Cardiac muscle cell (in vitro differentiated cells and primary cell): ENCODE measurements around the gene KCNK6. TPM values are rescaled to one million over a fixed set of nuclear protein-coding genes. Genes with fewer than 3 reads are reported as not detected.

Experiments used
- DNase-seq, 2 donors: peaks; one replicate each; pipeline versions ENCODE4 v3.0.0 to v3.0.0-alpha.2; 2010 to 2017; ENCODE audit warnings: low read depth in 1 of 2, low spot score in 1 of 2
- H3K27ac ChIP-seq: fragments of 200-600 bp; sonication (generic); 2 replicates; pipeline ENCODE4 v1.5.1; 2016
- H3K27me3 ChIP-seq: fragments of 200-600 bp; sonication (generic); 2 replicates; pipeline ENCODE4 v1.6.0; 2016; ENCODE audit warnings: control low read depth
- H3K36me3 ChIP-seq: fragments of 200-600 bp; sonication (generic); 2 replicates; pipeline ENCODE4 v1.5.1; 2016; ENCODE audit warnings: control low read depth
- H3K4me1 ChIP-seq: fragments of 200-600 bp; sonication (generic); 2 replicates; pipeline ENCODE4 v1.8.1; 2017; ENCODE audit warnings: low read depth, mild to moderate bottlenecking, mixed run types
- H3K4me3 ChIP-seq: fragments of 200-600 bp; sonication (generic); 2 replicates; pipeline ENCODE4 v1.5.1; 2016; ENCODE audit warnings: mild to moderate bottlenecking
- H3K9me3 ChIP-seq: fragments of 200-600 bp; sonication (generic); 2 replicates; pipeline ENCODE4 v1.5.1; 2017; ENCODE audit warnings: low read depth, mild to moderate bottlenecking, control low read depth
- CTCF ChIP-seq: IDR thresholded peaks from 2 replicates; pipeline ENCODE4 v1.5.1; 2012; ENCODE audit warnings: low read depth, mild to moderate bottlenecking, low read length
- polyA plus RNA-seq: library from polyadenylated mRNA; unstranded; fragments of >200 nt; fragmentation: Nextera tagmentation; extraction: Ambion mirVana; gene quantifications from 2 replicates; pipeline ENCODE4 v1.2.1, GENCODE V29; 2016
- total RNA-seq: library from RNA; depleted of rRNA; stranded (reverse); fragments of >200 nt; gene quantifications from 2 replicates; pipeline ENCODE4 v1.2.3, GENCODE V29; 2016

KCNK6 gene
- total and polyA plus RNA-seq, 2 experiments from 2014 or later = 1.5 to 1.8 TPM

DNA sequence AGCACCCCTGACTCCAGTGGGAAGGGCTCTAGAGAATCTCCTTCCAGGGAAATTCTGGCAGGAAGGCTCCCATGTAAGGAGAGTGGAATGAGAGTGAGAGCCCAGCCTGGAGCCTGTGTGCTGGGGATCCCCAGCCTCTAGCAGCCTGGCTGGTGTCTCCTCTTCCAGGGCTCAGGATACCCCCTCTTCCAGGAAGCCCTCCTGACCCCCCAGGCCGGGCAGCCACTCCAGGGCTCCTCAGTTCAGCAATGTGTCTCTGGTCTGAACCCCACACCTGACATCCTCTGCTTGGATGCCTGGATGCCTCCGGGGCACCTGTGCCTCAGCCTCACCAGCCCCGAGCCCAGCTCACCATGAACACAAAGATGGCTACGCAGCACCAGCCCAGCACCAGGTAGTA, 12.6 kb upstream of the KCNK6 start:
- DNase-seq = no peak
- Histone ChIP-seq H3K27me3 (peaks cover 5% of the 10 kb centered on the region), H3K9me3 (no peaks in the 10 kb centered on the region), H3K4me3 (no peak overlapping the region), H3K27ac (no peak overlapping the region), H3K36me3 (no peaks in the 10 kb centered on the region), H3K4me1 (peaks cover 3% of the 10 kb centered on the region)
- no peak for TF ChIP-seq CTCF

- H3K27ac ChIP-seq = no peak overlapping the region
- no peaks in the 10 kb centered on the region for H3K36me3 ChIP-seq
- H3K4me1 ChIP-seq = peaks cover 3% of the 10 kb centered on the region
- no peak overlapping the region for H3K4me3 ChIP-seq
- H3K27me3 ChIP-seq = peaks cover 5% of the 10 kb centered on the region
- DNase-seq = no peak
- H3K9me3 ChIP-seq = no peaks in the 10 kb centered on the region
- TF ChIP-seq CTCF = no peak
These were observed 12.0 kb upstream of the KCNK6 start for GRCh38 chr19:38307597-38307996.

GRCh38 chr19:38308006-38308766, 11.5 kb upstream of the KCNK6 start:
- Histone ChIP-seq H3K9me3 (no peaks in the 10 kb centered on the region), H3K4me3 (no peak overlapping the region), H3K4me1 (peaks cover 3% of the 10 kb centered on the region), H3K27ac (no peak overlapping the region), H3K36me3 (no peaks in the 10 kb centered on the region), H3K27me3 (peaks cover 5% of the 10 kb centered on the region)
- TF ChIP-seq CTCF = no peak
- no peak for DNase-seq

DNA sequence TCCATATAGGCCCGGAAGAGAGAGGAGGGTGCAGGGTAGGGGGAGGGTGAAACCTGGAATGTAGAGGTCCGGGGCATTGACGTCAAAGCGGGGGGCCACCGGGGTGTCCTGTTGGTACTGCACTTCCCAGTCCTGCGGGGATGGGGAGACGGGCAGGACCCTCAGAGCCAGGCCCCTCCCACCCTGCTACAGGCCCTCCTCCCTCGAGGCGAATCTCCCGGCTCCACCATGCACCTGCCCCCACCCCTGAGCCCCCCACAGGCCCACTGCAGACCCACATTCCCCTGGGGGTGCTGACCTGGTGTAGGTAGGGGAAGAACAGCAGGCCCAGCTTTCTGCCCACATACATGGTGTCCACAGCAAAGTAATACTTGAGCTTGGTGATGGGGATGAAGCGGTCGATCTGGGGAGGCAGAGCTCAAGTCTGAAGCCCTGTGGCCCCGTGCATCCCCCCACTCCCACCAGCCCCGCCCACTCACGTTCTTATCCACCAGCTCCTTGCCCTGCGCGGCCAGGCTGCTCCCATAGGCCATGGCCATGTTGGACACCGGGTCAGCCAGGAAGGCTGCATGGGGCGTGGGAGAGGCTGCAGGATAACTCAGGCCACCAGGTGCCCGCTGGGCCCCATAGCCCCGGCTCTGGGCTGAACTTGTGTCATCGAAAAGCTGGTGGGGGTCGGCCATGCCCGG, 10.6 kb upstream of the KCNK6 start:
- TF ChIP-seq CTCF = no peak
- Histone ChIP-seq H3K9me3 (no peaks in the 10 kb centered on the region), H3K27me3 (no peaks in the 10 kb centered on the region), H3K4me1 (no peaks in the 10 kb centered on the region), H3K27ac (no peak overlapping the region), H3K36me3 (no peaks in the 10 kb centered on the region), H3K4me3 (no peak overlapping the region)
- no peak for DNase-seq

DNA sequence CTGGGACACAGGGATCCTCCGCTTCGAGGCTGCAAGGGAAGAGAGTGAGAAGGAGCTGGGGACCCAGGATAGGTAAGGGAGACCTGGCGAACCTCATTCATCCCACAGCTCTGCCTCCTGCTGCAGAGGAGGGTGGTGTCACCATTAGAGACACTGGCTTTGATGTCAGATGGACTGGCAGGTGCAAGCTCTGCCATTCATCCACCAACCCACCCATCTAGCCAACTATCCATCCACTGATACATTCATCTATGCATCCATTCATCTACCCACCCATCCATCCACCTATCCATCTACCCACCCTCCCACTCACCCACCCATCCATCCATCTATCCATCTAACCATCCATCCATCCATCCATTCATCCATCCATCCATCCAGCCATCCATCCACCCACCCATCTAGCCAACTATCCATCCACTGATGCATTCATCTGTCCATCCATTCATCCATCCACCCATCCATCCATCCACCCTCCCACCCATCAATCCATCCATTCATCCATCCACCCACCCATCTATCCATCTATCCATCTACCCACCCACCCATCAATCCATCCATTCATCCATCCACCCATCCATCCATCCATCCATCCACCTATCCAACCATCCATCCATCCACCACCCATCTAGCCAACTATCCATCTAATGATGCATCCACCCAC, 9.9 kb upstream of the KCNK6 start:
- H3K27ac ChIP-seq = no peak overlapping the region
- H3K36me3 ChIP-seq = no peaks in the 10 kb centered on the region
- no peaks in the 10 kb centered on the region for H3K9me3 ChIP-seq
- no peak overlapping the region for H3K4me3 ChIP-seq
- no peaks in the 10 kb centered on the region for H3K4me1 ChIP-seq
- H3K27me3 ChIP-seq = no peaks in the 10 kb centered on the region
- no peak for DNase-seq
- no peak for TF ChIP-seq CTCF
